Measurements from ENCODE around the gene EXO5. TPM values are rescaled to one million over a fixed set of nuclear protein-coding genes. Genes with fewer than 3 reads are reported as not detected.

Gene EXO5
- total and polyA plus RNA-seq, 4 donors: 3.5 to 9.2 (median 5.4) TPM

- TF ChIP-seq YY1 (IDR thresholded peaks at IDR 0.05) (peak; percentile 90), REST (IDR thresholded peaks at IDR 0.05) (peak; percentile 89), NR2F2 (IDR thresholded peaks at IDR 0.05) (peak; percentile 52), EGR1 (IDR thresholded peaks at IDR 0.05; ENCODE audit: low read depth in 2 of 2) (peak; percentile 70 to 73), HNF4G (IDR thresholded peaks at IDR 0.05) (no peak), RXRA (IDR thresholded peaks at IDR 0.05) (peak; percentile 55 to 58), SP1 (IDR thresholded peaks at IDR 0.05) (peak; percentile 68), ZBTB33 (IDR thresholded peaks at IDR 0.05) (peak; percentile 57), FOXA1 (IDR thresholded peaks at IDR 0.05) (no peak), GABPA (IDR thresholded peaks at IDR 0.05 in 1 of 2, conservative IDR thresholded peaks at IDR 0.05 in 1 of 2) (peak; percentile 86 to 96), HNF4A (conservative IDR thresholded peaks at IDR 0.05) (peak; percentile 19 to 42), RAD21 (IDR thresholded peaks at IDR 0.05) (peak; percentile 40 to 52), FOXA2 (IDR thresholded peaks at IDR 0.05) (no peak), ATF3 (IDR thresholded peaks at IDR 0.05) (peak; percentile 65), CTCF (IDR thresholded peaks at IDR 0.05; ENCODE audit: low read depth, low read length, missing input control) (no peak), TAF1 (conservative IDR thresholded peaks at IDR 0.05) (peak; percentile 83), JUND (IDR thresholded peaks at IDR 0.05) (peak in 1 of 2 donors; percentile 82), MAX (IDR thresholded peaks at IDR 0.05) (peak; percentile 92)
- WGBS: under 1% methylated on average over 35 of the region's 35 CpGs
- peak within 1 kb of the TSS; percentile 80 to 95 for H3K27ac ChIP-seq (ENCODE audit: low read depth in 1 of 2, low read length in 2 of 2)
Measured at GRCh38 chr1:40531381-40532061, 23.0 kb downstream of the EXO5 start, which contains the start of gene ZNF684. Gene ZNF684, plus strand, starts transcription at chr1:40531637. Its CDS starts 1,530 bp downstream, at chr1:40533167.

More at GRCh38 chr1:40531381-40532061, 23.0 kb downstream of the EXO5 start, which contains the start of gene ZNF684:
- Histone ChIP-seq H3K36me3 (ENCODE audit: control insufficient read depth in 4 of 4, insufficient read depth in 3 of 4, low read depth in 1 of 4, low read length in 3 of 4) (peaks cover 0 to 4% (median under 1%) of the 10 kb centered on the region in 4 donors), H3K4me1 (ENCODE audit: control insufficient read depth in 4 of 4, insufficient read depth in 4 of 4, low read length in 3 of 4) (peaks cover 1 to 26% (median 21%) of the 10 kb centered on the region in 4 donors), H3K4me3 (ENCODE audit: low read depth in 1 of 3, low read length in 3 of 3) (peak within 1 kb of the TSS; percentile 75 to 96 (median 87)), H3K27me3 (ENCODE audit: control insufficient read depth in 4 of 4, insufficient read depth in 4 of 4, low read length in 3 of 4) (no peaks in the 10 kb centered on the region), H3K9ac (ENCODE audit: low read depth in 1 of 2, low read length in 2 of 2) (peak within 1 kb of the TSS; percentile 73 to 96), H3K9me3 (ENCODE audit: control insufficient read depth in 4 of 4, low read length in 3 of 4) (no peaks in the 10 kb centered on the region)
- DNase-seq (ENCODE audit: low spot score): peak; percentile 82

All from liver (tissue), 9 donors.